Measurements from ENCODE around the gene HMGB4. TPM values are rescaled to one million over a fixed set of nuclear protein-coding genes. Genes with fewer than 3 reads are reported as not detected.

Gene HMGB4
- polyA plus RNA-seq, 1 donor (not counting 4 experiments of a cell fraction or from before 2014, with no cell fraction given) = not detected

DNA sequence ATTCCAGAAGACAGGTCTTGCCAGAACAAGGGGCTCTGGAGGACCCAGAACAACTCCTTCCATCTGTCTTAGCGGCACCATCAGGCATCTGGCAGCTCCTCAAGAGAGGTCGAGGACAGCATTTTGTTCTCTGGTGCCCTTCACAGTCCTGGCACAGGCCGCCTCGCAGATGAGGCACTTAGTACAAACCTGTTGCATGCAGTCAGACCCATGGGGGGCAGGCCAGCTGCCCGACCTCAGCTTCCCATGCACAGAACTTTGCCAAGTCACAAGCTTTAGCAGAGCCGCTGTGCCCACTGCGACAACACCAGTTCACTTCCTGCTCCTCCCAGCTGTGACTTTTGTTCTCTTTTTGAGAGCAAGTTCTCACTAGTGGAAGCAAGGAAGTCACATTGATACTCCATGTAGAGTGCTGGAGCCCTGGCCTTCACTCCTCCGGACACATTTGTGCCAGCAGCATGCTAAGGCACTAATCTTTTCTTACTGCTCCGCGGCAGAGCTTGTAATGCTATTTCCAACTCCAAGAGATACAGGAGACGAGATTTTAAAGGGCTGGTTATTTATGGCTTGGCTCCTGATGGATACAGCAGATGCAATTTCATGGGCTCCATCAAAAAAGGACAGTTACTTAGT lies 44.6 kb downstream of the HMGB4 start:
- no peaks in the 10 kb centered on the region for H3K27me3 ChIP-seq (ENCODE audit: control insufficient read depth, extremely low read depth, insufficient read depth, low read length)
- no peaks in the 10 kb centered on the region for H4K20me1 ChIP-seq (ENCODE audit: control insufficient read depth, extremely low read depth, insufficient read depth, low read length)
- no peak overlapping the region for H2AFZ ChIP-seq (ENCODE audit: control insufficient read depth, low read length)
- H3K36me3 ChIP-seq (ENCODE audit: control insufficient read depth in 2 of 2, extremely low read depth in 1 of 2, insufficient read depth in 2 of 2, low read length in 2 of 2) = no peaks in the 10 kb centered on the region
- no peak overlapping the region for H3K27ac ChIP-seq (ENCODE audit: control insufficient read depth, insufficient read depth, low read length)
- no peaks in the 10 kb centered on the region for H3K79me2 ChIP-seq (ENCODE audit: control insufficient read depth, insufficient read depth, low read length)
- dilution Hi-C loops (cut with MboI; ENCODE audit: extremely low pct_ligation_motif_present, low sequenced_read_pairs) = no loop called here
- FAIRE-seq (no peak), DNase-seq (ENCODE audit: low read depth, low spot score) (no peak)
- H3K9ac ChIP-seq (ENCODE audit: control insufficient read depth, extremely low read depth, insufficient read depth, low read length) = no peak overlapping the region
- H3K4me2 ChIP-seq (ENCODE audit: control insufficient read depth, extremely low read depth, insufficient read depth, low read depth, low read length) = no peak overlapping the region
- H3K4me1 ChIP-seq (ENCODE audit: control insufficient read depth, extremely low read depth, insufficient read depth, low read length) = peaks cover 1% of the 10 kb centered on the region
- H3K9me3 ChIP-seq (ENCODE audit: control insufficient read depth, low read depth, low read length) = no peaks in the 10 kb centered on the region
- TF ChIP-seq EZH2 (IDR thresholded peaks at IDR 0.05; ENCODE audit: low read length) = no peak
- TF ChIP-seq, protein P1, sequence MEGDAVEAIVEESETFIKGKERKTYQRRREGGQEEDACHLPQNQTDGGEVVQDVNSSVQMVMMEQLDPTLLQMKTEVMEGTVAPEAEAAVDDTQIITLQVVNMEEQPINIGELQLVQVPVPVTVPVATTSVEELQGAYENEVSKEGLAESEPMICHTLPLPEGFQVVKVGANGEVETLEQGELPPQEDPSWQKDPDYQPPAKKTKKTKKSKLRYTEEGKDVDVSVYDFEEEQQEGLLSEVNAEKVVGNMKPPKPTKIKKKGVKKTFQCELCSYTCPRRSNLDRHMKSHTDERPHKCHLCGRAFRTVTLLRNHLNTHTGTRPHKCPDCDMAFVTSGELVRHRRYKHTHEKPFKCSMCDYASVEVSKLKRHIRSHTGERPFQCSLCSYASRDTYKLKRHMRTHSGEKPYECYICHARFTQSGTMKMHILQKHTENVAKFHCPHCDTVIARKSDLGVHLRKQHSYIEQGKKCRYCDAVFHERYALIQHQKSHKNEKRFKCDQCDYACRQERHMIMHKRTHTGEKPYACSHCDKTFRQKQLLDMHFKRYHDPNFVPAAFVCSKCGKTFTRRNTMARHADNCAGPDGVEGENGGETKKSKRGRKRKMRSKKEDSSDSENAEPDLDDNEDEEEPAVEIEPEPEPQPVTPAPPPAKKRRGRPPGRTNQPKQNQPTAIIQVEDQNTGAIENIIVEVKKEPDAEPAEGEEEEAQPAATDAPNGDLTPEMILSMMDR (optimal IDR thresholded peaks at IDR 0.05 in 1 of 3, IDR thresholded peaks at IDR 0.05 in 1 of 3, conservative IDR thresholded peaks at IDR 0.05 in 1 of 3; ENCODE audit: extremely low read depth in 1 of 3, insufficient read depth in 2 of 3, low read length in 3 of 3) = no peak
- no peaks in the 10 kb centered on the region for H3K9me1 ChIP-seq (ENCODE audit: control insufficient read depth, extremely low read depth, insufficient read depth, low read length)
- no peak overlapping the region for H3K4me3 ChIP-seq (ENCODE audit: control insufficient read depth in 2 of 3, extremely low read depth in 1 of 3, insufficient read depth in 2 of 3, low read depth in 1 of 3, low read length in 3 of 3)

Measured in keratinocyte (primary cell).